Ramos (cell line): ENCODE measurements around the gene TBC1D32.

Experiments used
- in situ Hi-C: fragments of 300-500 bp; cut with MboI; formaldehyde crosslinking; loops from one replicate; pipeline ENCODE4 v1.14.3; 2022; ENCODE audit warnings: low sequenced_read_pairs; ENCODE audit not compliant: unreplicated experiment

The TBC1D32 gene

GRCh38 chr6:121032268-121033006 is 301.8 kb downstream of the TBC1D32 start:
- in situ Hi-C loops: no loop called here
